Measurements from ENCODE around the gene GPR107.

- TF ChIP-seq CTCF (IDR thresholded peaks at IDR 0.05) (no peak), POLR2AphosphoS5 (IDR thresholded peaks at IDR 0.05) (no peak), EP300 (IDR thresholded peaks at IDR 0.05) (no peak), POLR2A (IDR thresholded peaks at IDR 0.05) (no peak)
Measured at GRCh38 chr9:130118841-130119518, 65.3 kb downstream of the GPR107 start.

Data from stomach (tissue), 4 donors.